Testis (tissue), 3 donors: ENCODE data around the gene AP2A2. TPM values are rescaled to one million over a fixed set of nuclear protein-coding genes. Genes with fewer than 3 reads are reported as not detected.

Experiments
- DNase-seq: peaks from one replicate; pipeline ENCODE4 v3.0.0-alpha.2; 2019
- H3K27ac ChIP-seq, 2 donors: fragments of 200-600 bp; sonication (generic); one replicate each; pipeline ENCODE4 v1.5.1; 2019
- H3K27me3 ChIP-seq: fragments of 200-600 bp; sonication (generic); one replicate; pipeline ENCODE4 v1.5.1; 2019
- H3K36me3 ChIP-seq: fragments of 200-600 bp; sonication (generic); one replicate; pipeline ENCODE4 v1.5.1; 2017; ENCODE audit warnings: low read depth; ENCODE audit errors: missing control alignments
- H3K4me1 ChIP-seq: fragments of 200-600 bp; sonication (generic); one replicate; pipeline ENCODE4 v1.5.1; 2019
- H3K4me3 ChIP-seq, 2 donors: fragments of 200-600 bp; sonication (generic); one replicate each; pipeline ENCODE4 v1.5.1; 2017 to 2019
- H3K9me3 ChIP-seq: fragments of 200-600 bp; sonication (generic); one replicate; pipeline ENCODE4 v1.5.1; 2017
- POLR2A ChIP-seq: fragments of 450-650 bp; IDR thresholded peaks from one replicate; pipeline ENCODE4 v1.6.1; 2017; ENCODE audit warnings: antibody characterized with exemption, mild to moderate bottlenecking, moderate library complexity
- WGBS, 2 donors: methylation state at CpG; one replicate each; pipeline ENCODE4 v1.1.5; 2018; 5-methylcytosine and 5-hydroxymethylcytosine counted together
- intact Hi-C: fragments of 100-400 bp; cut with DNase I; formaldehyde crosslinking; loops from one replicate; pipeline ENCODE4 v1.15.1; 2023; ENCODE audit warnings: low total_unique reads
- polyA plus RNA-seq: library from polyadenylated mRNA; stranded (reverse); fragments of 350-450 nt; fragmentation: Illumina TruSeq; extraction: RNeasy Lipid Tissue Mini Kit (QIAGEN cat#74804); gene quantifications from one replicate; pipeline ENCODE4 v1.2.3, GENCODE V29; 2014; ENCODE audit warnings: low read depth, low replicate concordance; ENCODE audit not compliant: insufficient read depth
- total RNA-seq, 2 donors: library from RNA; depleted of rRNA; stranded (reverse); fragments of >200 nt; gene quantifications; one replicate each; pipeline ENCODE4 v1.2.3, GENCODE V29; 2016
- TF ChIP-seq, protein P1 (sequence below), 3 experiments: fragments of 450-650 bp in 2 of 3; fragments of 200-600 bp in 1 of 3; sonication (generic) in 1 of 3; IDR thresholded peaks; one replicate each; pipeline ENCODE4 v1.5.1; 2016 to 2019; ENCODE audit warnings: antibody characterized with exemption in 3 of 3, mild to moderate bottlenecking in 2 of 3, moderate library complexity in 1 of 3

AP2A2 gene
- total and polyA plus RNA-seq, 3 donors from 2014 or later, result 82.0 to 106 (median 95.0) TPM

DNA sequence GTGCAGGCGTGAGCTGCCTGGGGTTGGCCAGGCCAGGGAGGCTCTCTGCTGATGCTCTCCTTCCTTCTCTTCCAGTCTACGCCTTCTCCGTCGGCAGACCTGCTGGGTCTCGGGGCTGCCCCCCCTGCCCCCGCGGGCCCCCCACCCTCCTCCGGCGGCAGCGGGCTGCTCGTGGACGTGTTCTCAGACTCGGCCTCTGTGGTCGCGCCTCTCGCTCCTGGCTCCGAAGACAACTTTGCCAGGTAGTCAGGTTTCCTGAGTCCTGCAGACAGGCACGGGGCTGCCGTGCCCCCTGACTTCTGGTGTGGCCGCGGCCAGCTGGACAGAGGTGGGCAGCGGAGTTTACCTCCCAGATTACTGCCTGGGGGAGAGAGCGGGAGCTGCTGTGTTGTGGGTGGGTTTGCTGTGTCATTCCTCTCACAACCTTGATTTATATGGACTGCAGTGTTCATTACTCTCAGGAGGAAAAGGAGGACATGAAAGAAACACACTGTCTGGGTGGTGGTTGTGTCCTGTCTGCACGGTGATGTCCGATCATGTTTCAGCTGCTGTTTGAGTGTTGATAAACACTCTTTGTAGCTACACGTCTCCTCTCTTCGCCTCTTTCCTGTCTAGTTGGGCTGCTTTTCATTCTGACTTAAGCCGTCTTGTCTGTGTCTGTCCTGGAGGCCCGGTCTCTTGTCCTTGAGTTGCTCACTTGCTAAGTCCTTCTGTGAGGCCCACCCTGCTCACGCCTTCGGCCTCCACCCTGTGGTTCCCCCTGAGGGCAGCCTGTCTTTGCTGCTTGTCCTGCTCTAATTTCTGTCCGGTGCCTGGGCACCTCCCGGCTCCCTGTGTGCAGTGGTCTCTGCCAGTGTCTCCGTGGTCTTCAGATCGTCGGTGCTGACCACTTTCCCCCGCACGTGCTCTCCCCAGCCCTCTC is 74.9 kb downstream of the AP2A2 start:
- intact Hi-C loops, result no loop called here

DNA sequence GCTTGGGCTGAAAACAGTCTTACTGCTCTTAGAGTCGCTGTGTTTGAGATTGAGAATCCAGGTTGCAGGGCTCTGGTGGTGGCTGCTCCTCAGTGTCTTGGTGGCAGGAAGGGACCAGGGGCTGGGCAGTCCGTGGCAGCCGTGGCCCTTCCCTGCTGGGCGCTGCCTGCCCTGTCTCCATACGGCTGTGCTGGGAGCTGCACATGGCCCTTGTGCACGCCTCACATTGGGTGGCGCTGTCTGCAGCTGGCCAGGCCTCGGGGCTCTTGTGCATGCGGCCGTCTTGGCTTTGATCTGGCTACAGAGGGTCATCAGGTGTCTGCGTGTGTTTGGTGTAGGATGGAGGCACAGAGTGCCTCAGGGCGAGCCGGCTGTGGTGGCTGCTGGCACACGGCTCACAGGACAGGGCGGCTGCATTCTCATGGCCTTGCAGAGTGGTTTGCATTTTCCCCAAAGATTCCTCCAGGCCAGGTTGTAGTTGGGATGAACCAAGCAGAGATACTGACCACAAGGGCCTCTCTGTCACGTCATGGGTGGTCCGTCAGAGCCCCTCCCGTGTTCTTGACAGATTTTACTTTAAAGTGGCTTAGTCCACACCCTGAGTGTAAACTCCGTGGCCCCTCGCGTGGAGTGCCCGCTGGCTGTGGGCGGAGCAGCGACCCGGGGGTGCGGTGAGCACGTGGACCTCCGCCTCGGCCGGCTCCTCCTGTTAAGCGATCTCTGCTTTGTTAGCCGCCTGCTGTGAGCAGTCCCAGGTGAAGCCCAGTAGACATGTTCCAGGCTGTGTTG is 76.1 kb downstream of the AP2A2 start:
- TF ChIP-seq POLR2A, result no peak
- TF ChIP-seq, protein P1, sequence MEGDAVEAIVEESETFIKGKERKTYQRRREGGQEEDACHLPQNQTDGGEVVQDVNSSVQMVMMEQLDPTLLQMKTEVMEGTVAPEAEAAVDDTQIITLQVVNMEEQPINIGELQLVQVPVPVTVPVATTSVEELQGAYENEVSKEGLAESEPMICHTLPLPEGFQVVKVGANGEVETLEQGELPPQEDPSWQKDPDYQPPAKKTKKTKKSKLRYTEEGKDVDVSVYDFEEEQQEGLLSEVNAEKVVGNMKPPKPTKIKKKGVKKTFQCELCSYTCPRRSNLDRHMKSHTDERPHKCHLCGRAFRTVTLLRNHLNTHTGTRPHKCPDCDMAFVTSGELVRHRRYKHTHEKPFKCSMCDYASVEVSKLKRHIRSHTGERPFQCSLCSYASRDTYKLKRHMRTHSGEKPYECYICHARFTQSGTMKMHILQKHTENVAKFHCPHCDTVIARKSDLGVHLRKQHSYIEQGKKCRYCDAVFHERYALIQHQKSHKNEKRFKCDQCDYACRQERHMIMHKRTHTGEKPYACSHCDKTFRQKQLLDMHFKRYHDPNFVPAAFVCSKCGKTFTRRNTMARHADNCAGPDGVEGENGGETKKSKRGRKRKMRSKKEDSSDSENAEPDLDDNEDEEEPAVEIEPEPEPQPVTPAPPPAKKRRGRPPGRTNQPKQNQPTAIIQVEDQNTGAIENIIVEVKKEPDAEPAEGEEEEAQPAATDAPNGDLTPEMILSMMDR (IDR thresholded peaks at IDR 0.05), result no peak
- Histone ChIP-seq H3K4me3 (no peak overlapping the region), H3K9me3 (no peaks in the 10 kb centered on the region), H3K36me3 (no peaks in the 10 kb centered on the region), H3K4me1 (no peaks in the 10 kb centered on the region), H3K27me3 (no peaks in the 10 kb centered on the region), H3K27ac (no peak overlapping the region)
- no peak for DNase-seq
- 93 to 95% methylated on average over 10 to 29 of the region's 32 CpGs for WGBS, 2 donors
- intact Hi-C loops, result no loop called here

More for the DNA sequence above, 74.9 kb downstream of the AP2A2 start:
- no peak for DNase-seq
- Histone ChIP-seq H3K27ac (no peak overlapping the region), H3K4me1 (peaks cover 6% of the 10 kb centered on the region), H3K36me3 (no peaks in the 10 kb centered on the region), H3K9me3 (no peaks in the 10 kb centered on the region), H3K4me3 (no peak overlapping the region), H3K27me3 (no peaks in the 10 kb centered on the region)
- 76 to 86% methylated on average over 20 to 38 of the region's 38 CpGs for WGBS, 2 donors
- TF ChIP-seq POLR2A, result no peak
- TF ChIP-seq, protein P1 (IDR thresholded peaks at IDR 0.05), result no peak

GRCh38 chr11:1002406-1002984 is 76.8 kb downstream of the AP2A2 start:
- no peaks in the 10 kb centered on the region for H3K27me3 ChIP-seq
- 92 to 95% methylated on average over 4 to 20 of the region's 20 CpGs for WGBS, 2 donors
- intact Hi-C loops, result no loop called here
- no peak overlapping the region for H3K27ac ChIP-seq
- no peaks in the 10 kb centered on the region for H3K9me3 ChIP-seq
- H3K4me3 ChIP-seq, result no peak overlapping the region
- no peaks in the 10 kb centered on the region for H3K36me3 ChIP-seq
- no peak for DNase-seq
- no peaks in the 10 kb centered on the region for H3K4me1 ChIP-seq
- no peak for TF ChIP-seq POLR2A
- TF ChIP-seq, protein P1 (IDR thresholded peaks at IDR 0.05), result no peak

- intact Hi-C loops, result no loop called here
Observed at GRCh38 chr11:1003159-1003558, 77.5 kb downstream of the AP2A2 start.

More at GRCh38 chr11:1003159-1003558, 77.5 kb downstream of the AP2A2 start:
- no peaks in the 10 kb centered on the region for H3K9me3 ChIP-seq
- no peak overlapping the region for H3K27ac ChIP-seq
- no peak for TF ChIP-seq POLR2A
- TF ChIP-seq, protein P1 (IDR thresholded peaks at IDR 0.05), result no peak
- H3K4me1 ChIP-seq, result no peaks in the 10 kb centered on the region
- H3K36me3 ChIP-seq, result no peaks in the 10 kb centered on the region
- no peak for DNase-seq
- no peaks in the 10 kb centered on the region for H3K27me3 ChIP-seq
- WGBS, 2 donors, result 80 to 91% methylated on average over 12 to 20 of the region's 20 CpGs
- H3K4me3 ChIP-seq, result no peak overlapping the region
